T follicular helper cell (primary cell): ENCODE results near the gene ARMH3.
"Not testable (repeated sequence)": the region's sequence is repeated elsewhere in the genome, so short reads cannot be mapped to it uniquely, and the experiment has no call there.

Source experiments
- DNase-seq: peaks from one replicate; pipeline ENCODE4 v3.0.0-alpha.2; 2020; ENCODE audit warnings: low read depth

The ARMH3 gene

GRCh38 chr10:102046095-102046494, 9.9 kb downstream of the ARMH3 start:
- no peak for DNase-seq

- DNase-seq = no peak
Measured at GRCh38 chr10:102045292-102045691, 10.7 kb downstream of the ARMH3 start.

GRCh38 chr10:102040305-102041050, 15.5 kb downstream of the ARMH3 start:
- DNase-seq = no peak

GRCh38 chr10:102038410-102038809, 17.6 kb downstream of the ARMH3 start:
- no peak for DNase-seq

GRCh38 chr10:102035807-102036206, 20.2 kb downstream of the ARMH3 start:
- DNase-seq = not testable (repeated sequence)

- no peak for DNase-seq
Measured at GRCh38 chr10:102033787-102034186, 22.2 kb downstream of the ARMH3 start.

- no peak for DNase-seq
Measured at GRCh38 chr10:102027261-102027660, 28.7 kb downstream of the ARMH3 start.

- DNase-seq = no peak
Measured at GRCh38 chr10:102024799-102025198, 31.2 kb downstream of the ARMH3 start.

GRCh38 chr10:102020938-102021337, 35.0 kb downstream of the ARMH3 start:
- DNase-seq = no peak

GRCh38 chr10:102017295-102017694, 38.7 kb downstream of the ARMH3 start:
- no peak for DNase-seq

- no peak for DNase-seq
Measured at GRCh38 chr10:102016416-102016815, 39.6 kb downstream of the ARMH3 start.

- no peak for DNase-seq
Measured at GRCh38 chr10:102010961-102011360, 45.0 kb downstream of the ARMH3 start.

- peak; percentile 14 for DNase-seq
Measured at GRCh38 chr10:102009801-102010425, 46.1 kb downstream of the ARMH3 start.

GRCh38 chr10:102007796-102008195, 48.2 kb downstream of the ARMH3 start:
- no peak for DNase-seq

GRCh38 chr10:102007031-102007430, 48.9 kb downstream of the ARMH3 start:
- not testable (repeated sequence) for DNase-seq

GRCh38 chr10:102004376-102004775, 51.6 kb downstream of the ARMH3 start:
- no peak for DNase-seq

- DNase-seq = no peak
Measured at GRCh38 chr10:102003541-102003940, 52.4 kb downstream of the ARMH3 start.

- DNase-seq = no peak
Measured at GRCh38 chr10:102001435-102002068, 54.4 kb downstream of the ARMH3 start.

- no peak for DNase-seq
Measured at GRCh38 chr10:101997803-101998202, 58.2 kb downstream of the ARMH3 start.

GRCh38 chr10:101995451-101996063, 60.4 kb downstream of the ARMH3 start:
- DNase-seq = no peak

GRCh38 chr10:101993651-101994200, 62.2 kb downstream of the ARMH3 start:
- DNase-seq = no peak

- no peak for DNase-seq
Measured at GRCh38 chr10:101993221-101993620, 62.8 kb downstream of the ARMH3 start.
